DMS153 treated with DMSO at 0.1 percent for 48 hours (cell line): ENCODE measurements around the gene TBX4.
"Not testable (repeated sequence)": the region's sequence is repeated elsewhere in the genome, so short reads cannot be mapped to it uniquely, and the experiment has no call there.

ENCODE experiments used
- DNase-seq: peaks from one replicate; lab custom pipeline; 2025; ENCODE audit not compliant: unreplicated experiment; lab: John Stamatoyannopoulos, UW

The TBX4 gene

DNA sequence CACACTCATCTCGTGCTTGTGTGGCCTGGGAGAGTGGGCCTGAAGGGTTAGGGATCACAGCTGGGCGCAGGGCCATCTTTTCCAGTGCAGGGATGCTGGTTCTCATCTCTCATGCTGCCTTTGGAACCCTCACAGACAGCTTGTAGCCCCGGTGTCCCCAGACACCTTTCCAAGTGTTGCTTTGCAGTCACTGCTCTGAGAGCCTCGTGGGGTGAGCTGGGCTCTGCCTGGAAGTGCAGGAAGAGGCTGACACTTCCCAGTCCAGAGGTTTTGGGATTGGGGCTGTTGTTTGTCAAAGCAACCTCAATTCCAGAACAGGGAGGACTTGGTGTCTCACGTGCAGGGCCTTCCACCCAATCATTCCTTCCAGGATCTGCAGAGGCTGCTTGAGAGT lies 28.2 kb downstream of the TBX4 start:
- no peak for DNase-seq

DNA sequence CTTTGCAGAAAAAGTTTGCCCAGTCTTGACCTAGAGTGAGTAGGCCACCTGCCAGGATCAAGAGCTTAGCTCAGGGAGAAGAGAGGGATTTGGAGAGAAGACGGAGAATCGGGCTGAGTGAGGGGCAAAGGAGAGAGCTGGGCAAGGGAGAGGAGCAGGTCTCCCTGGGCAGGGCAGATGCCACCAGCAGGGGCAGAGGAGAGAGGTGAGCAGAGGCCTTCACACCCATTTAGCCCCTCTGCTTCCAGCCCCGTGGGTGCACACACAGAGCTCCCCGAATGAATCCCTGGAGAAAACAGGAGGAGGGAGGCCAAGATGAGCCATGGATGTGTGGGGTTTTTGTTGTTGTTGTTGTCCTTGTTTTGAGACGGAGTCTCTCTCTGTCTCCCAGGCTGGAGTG lies 29.2 kb downstream of the TBX4 start:
- DNase-seq, result no peak

DNA sequence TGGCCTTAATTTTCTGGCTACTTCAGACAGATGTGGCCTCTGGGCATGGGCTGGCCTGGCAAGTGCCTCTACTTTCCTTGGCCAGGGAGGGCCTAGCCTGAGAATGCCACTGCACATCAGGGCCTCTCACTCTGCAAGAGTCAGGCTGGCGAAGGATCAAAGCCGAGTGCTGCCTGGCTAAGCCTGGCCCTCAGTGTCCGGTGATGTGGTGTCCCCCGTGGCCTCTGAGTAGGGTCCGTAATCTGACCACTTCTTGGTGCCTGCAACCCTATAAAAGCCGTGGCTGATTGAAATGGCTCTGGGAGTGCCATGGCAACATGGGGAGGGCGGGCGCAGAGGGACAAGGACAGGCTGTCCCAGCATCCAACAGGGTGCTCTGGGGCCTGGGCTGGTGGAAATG lies 30.2 kb downstream of the TBX4 start:
- DNase-seq, result no peak

DNA sequence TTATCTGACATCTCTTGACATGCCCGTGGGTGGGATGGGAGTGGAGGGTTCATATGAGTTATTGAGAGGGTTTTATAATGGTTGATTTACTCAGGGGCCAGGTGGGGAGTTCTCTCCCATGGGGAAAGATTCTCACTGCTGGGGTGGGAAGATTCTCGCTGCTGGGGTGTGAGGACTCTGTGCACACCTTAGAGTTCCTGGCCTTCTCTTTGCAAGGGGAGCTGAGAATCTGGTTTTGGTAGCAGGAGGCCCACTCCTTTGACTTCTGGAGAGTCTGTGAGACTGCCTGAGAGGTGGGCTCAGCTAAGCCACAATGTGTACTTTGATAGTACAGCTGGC lies 31.5 kb downstream of the TBX4 start:
- no peak for DNase-seq

DNA sequence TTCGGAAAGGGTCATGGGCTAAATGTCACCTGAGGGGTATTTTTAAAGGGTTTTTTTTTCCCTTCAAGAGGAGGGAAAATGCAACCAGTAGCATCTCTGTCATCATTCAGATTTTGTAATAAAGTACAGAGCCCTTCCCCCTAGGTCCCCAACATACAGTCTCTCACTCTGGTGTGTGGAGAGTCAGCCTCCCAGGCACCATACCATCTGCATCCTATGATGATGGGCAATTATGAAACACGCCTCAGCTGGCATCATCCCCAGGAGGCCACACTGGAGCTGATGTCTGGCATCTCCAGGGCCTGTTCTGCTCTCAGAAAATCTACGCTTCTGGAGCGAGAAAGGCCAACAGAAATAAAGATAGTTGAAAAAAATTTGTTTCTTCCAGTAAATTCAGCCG lies 32.0 kb downstream of the TBX4 start:
- DNase-seq, result no peak

DNA sequence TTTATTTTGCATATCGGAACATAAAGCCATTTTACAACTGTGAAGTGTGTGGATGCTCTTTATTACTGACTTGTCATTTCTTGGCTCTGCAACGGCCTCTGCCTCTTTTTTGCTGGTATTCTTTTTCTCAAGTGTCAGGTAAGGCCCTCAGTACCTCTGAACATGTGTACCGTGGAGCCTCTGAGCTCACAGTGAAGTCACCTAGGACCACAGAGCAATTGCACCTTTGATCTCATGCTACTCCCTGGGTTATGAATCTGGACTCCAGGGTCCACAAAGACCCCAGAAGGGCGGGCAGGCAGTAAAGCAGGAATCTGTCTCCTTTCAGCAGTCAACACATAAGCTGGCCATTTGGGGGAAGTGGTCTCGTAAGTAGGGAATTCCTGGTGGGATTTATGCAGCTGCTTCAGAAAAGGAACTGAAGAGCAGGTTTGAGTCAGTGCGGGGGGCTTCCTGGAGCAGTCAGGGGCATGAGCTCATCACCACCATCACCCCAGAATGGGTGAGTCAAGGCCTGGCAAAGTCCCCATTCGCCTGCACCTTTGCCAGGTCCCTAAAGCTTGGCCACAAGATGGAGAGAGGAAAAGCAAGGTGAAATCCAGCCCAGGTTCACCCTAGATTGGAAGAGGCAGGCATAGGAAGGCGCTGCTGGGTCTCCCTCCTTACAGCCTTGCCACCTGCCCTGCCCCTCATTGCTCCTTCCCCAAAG lies 33.0 kb downstream of the TBX4 start:
- no peak for DNase-seq

DNA sequence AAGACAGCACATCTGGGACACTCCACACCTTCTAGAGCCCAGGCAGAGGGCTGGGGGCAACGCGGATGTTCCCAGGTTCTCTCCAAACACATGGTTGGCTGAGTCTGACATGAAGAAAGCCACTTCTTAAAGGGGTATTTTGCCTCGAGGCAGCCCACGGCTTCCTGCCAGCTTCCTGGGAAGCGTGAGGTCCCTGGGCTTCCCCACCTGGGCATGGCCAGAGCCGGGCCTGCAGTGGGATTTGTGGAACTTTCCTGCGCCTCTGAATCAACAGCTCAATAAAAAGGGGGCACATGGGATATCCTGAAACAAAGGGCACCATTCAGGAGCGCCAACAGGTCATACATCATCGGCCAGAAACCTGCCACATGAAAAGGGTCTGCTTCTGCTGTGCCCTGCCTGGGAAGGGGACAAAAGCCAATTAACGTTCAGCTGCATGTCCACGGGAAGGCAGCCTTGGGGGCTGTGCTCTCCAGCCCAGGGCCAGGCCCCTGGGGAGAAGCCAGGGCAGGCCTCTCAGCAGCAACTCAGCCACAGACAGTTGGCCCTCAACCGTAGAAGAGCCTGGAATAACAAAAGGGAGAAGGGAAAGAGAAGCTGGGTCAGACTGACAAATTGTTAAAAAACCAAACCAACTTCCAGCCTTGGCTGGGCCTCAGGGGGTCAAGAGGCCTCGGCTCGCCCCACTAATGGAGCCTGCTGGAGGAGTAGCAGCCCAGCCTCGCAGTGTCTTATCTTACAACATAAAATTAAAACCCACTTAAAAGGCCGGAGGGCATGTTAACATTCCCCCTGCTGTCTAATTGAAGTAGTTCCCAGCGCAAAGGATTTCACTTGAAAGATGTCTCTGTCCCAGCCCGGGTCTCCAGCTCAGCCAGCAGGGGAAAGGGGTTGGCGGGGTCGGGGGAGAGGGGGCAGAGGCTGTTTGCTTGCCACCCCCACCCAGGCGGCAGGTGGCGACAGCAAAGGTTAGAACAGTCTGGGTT lies 34.2 kb downstream of the TBX4 start:
- no peak for DNase-seq

DNA sequence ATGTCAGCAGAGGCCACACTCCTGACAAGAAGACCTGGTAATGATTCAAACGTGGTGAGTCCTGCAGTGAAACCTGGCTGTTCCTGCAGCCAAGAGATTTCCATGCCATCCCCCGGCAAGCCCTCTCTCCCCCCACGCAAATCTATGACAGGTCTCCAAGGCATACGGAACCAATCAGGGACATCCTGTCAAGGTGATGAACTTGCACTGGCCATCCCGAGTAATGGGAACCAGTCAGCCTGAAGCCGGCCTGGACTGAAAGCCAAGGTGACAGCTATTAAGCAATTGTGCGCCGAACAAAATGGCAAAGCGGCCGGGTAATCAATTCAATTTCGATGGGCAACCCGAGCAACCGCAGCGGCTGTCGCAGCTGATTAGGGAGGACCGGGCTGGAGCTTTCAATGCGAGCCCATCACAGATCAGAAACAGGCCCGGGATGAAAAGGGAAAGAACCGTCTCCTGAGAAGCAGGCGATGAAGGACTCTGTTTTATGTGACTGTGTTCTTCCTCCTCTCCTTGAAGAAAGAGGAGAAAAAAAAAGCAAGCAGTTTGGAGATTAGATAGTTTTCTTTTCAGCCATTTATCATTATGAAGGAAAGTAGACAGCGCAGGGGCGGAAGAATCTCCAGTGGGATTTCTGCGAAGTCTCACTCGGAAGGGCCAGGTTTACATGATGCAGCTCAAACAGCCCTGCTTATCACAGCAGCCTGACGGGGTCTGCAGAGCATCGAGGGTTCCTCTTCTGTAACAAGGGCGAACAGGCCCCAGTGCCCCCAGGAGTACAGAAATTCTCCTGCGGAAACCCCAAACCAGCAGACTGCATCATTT lies 35.2 kb downstream of the TBX4 start:
- DNase-seq, result no peak

DNA sequence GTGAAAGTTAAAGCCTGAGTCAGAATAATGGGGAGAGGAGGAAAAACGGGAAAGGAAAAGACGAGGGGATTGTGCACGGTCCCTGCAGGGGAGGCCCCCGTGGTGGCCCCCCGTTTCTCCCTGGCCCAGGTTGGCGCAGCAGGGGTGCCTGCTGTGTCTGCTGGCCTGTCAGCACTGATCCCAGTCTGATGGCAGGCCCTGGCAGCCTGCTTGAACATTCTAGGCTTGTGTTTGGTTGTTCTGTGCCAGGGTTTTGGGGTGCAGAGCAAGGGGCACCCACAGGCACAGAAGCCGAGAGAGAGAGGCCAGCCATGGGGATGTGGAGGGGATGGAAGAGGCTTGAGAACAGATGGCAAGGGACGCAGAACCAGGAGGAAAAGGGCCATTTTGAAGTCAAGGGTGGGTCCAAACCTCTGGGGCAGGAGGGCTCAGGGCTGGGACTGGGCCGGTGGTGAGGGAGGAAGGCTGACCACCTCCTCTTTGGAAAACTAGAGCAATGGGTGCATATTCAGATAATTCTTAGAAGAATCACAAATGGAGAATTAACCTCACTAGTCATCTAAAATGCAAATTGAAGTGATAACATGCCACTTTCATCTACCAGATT lies 35.9 kb downstream of the TBX4 start:
- no peak for DNase-seq

DNA sequence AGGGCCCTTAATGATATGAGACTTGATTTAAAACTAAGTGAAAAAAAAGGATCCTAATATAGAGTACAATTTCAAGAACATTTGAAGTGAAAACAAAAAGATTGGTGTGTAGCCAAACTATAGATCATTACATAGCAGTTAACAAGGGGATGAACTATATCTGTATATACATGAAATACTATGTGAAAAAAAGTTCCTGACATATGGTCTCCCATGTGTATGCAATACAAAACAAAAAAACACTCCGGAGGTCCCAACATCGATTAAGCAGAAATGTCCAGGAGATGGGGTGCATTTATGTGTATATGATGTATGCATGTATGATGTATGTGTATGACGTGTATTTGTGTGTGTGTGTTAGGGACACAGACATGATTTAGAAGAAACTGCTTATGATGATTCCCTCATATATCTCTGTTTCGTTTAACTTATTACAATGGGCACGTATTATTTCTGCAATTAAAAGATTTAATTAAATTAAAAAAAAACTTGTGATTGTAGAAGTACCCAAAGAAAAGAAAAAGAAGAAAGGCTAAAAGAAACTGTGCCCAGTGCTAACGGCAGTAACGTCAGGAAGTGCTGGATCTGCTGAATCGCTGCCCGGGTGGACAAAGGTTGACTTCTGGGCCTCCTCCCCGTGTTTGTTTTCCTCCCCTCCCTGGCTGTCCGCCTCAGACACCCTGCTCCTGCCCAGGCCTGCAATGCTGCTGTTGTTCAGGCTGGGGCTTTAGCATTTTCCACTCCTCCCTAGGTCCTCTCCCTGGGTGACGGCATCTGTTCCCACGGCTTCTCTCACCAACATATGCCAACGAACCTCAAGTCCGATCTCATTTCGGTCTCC lies 36.9 kb downstream of the TBX4 start:
- no peak for DNase-seq

DNA sequence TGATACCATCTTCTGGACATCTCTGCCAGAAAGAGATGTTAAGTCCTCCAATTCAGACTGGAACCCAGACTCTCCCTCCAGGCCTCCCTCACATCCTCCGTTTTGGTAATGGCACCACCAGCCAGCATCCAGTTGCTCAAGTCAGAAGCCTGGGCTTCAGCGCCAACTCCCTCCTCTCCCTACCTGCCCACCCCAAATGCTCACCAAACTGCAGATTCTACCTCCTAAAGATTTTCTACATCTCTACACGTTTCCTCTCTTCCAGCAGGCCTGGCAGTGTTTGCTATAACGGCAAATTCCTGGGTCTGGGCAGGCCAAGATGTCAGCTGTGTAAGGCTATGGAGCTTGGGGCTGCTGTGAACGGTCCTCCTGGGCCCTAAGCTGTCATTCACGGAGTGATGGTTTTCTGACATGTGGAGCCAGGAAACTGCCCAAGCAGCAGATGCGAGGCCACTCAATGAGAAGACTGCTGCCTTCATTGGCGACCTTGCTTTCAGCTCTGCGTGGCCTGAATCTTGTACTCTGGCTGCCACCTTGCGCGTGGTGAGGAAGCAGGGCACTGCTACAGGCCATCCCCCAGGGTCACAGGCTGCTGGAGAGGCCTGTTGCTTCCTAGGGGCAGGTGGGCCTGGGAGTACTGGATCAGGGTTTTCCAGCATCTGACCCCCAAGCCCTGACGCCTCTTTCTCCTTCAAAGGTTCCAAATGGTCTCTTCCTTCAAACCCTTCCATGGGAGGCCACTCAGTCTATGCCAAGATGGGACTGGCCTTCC lies 37.7 kb downstream of the TBX4 start:
- DNase-seq, result no peak

DNA sequence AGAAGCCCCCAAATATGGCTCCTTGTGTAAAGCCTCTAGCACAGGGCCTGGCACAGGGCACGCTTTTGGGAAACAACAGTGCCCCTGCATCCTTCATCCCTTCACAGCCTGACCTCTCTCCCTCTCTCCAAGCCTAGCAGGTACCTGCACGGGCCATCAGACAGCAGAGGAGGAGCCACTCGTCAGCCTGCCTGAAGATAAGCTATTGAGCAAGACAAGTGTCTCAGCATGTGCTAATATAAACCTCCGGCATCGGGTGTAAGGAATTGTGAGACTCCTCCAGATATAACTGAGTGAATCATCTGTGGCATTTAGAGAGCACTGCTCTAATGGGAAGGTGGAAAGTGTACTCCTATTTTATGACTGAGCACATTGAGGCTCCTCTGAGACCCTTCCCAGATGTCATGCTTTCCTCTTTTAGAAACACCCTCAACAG lies 38.3 kb downstream of the TBX4 start:
- no peak for DNase-seq

DNA sequence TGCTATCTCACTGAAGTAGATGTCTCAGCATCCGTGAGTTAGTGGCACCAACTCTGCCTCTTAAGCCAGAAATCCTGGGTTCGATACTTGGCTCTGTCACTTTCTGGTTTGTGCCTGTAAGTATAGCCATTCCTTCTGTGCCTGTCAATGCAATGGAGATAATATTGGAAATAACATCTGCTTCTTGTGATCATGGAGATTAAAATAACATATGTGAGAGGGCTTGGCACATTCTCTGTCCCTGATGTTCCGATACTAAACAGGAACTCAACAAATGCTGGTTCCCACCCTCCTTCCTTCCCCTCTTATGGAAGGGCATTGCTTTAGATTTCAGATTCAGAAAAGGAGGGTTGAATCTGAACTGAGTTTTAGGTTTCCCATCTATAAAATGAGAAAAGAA lies 39.8 kb downstream of the TBX4 start:
- DNase-seq, result no peak

DNA sequence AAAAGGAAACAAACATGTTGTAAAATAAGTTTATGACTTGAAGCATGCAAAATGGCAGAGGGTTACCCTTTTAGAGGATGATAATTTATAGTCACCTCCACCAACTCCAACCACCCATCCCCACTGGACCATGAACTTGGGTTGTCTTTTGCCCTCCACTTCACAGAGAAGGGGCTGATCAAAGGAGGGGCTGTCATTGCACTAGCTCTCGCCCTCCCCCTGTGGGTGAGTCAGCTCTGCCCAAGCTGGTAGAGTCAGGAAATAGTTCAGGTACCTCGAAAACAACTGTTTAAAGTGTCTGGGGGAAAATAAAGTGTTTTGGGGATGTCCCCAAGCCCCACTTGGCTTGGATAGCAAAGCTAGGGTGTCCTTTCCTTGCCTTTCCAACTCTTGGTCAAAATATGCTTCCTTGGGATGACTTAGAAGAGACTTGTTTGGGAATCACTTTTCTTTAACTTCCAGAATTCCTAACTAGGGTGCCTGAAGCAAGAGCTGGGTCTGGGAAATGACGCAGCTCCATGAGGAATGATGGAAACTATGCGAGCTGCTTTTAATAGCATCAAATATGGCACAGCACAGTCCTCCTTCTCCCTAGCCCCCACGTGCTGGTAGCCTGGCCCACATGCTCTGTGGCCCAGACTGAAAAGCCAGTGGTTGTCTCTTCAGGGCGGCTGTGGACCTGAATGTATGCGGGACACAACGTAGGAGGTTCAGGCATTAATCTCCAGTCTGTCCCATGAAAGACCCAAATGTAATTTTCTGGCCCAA lies 40.7 kb downstream of the TBX4 start:
- DNase-seq, result no peak

DNA sequence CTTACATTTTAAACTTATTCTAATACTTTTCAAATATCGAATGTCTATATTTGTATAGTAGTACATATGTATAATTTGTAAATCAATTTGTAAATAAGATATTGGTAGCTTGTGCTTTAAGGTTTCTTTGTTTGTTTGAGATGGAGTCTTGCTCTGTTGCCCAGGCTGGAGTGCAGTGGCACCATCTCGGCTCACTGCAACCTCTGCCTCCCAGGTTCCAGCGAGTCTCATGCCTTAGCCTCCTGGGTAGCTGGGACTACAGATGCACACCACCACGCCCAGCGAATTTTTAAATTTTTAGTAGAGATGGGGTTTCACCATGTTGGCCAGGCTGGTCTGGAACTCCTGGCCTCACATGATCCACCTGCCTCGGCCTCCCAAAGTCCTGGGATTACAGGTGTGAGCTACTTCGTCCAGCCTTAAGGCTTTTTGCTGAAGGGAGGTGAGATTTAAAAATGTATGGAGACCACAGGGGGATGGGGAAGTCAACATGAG lies 41.7 kb downstream of the TBX4 start:
- DNase-seq, result not testable (repeated sequence)

DNA sequence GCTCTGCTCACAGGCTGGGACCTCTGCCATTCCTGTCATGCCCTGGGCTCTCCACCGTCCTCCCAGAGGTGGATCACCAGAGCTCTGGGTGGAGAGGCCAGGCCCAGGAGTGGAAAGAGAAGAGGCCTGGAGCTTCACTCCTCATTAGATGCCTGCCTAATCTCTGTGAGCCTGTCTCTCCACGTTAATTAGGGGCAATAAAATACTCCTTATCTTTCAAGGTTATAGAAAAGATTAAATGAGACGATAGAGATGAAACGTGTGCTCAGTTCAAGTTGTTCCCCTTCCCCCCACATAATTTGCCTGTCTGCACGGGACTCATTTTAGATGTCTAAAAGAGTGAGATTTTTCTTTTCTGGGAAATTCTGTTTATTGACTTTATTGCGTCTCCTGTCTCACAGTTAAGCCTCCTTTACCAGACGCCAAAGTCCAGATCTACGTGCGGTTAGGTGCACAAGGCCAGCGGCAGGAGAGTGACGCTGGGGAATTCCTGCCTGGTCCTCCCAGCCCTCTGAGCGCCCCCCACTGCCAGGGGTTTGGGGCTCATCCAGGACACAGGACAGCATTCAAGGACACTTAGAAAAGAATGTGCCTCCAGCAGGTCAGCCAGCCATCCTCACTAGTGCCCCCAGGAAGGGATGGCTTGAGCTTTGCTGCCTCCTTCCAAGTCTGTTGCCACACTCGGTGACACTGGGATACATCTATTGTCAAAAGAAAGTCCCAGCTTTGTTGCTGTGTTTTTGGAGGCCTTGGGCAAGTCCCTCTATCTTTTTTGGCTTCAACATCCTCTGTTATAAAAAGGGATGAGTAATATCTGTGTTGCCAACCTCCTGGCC lies 42.3 kb downstream of the TBX4 start:
- DNase-seq, result no peak

DNA sequence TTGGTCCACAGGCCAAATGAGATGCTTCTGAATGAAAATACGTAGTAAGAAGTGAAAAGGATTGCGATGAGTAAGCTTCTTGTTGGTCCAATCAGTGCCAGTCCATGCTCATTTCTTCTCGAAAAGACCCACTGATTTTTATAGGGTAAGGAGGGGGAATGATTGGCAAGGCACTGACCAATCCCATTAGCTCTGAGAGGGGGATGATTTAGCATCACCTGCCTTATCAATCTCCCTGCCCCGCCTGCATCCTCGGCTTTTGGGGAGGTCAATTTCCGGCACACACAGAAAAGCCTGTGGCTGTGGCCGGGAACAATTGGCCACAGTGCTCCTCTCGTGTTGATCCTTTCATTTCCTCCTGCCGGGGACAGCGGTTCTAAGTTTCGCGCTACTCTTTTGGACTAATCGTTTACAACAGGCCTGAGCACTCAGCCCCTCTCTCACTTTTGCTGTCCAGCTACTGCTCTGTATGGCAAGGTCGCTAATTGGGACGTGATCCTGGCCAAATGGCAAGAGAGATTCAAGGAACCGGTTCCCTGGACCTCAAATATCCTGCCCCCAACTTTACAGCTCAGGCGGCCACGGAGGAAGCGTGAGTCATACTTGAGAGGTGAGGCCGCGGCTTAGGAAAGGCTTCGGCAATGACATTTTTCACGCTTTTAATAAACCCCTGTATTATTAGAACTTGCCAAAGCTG lies 43.1 kb downstream of the TBX4 start:
- DNase-seq, result no peak
